Loucy (cell line): ENCODE results near the gene SAP30L.

ENCODE experiments used
- H2AFZ ChIP-seq: fragments of 200-600 bp; sonication (generic); 2 replicates; pipeline ENCODE4 v1.6.0; 2016; ENCODE audit warnings: antibody characterized with exemption, mild to moderate bottlenecking, low read length, moderate library complexity
- H3F3A ChIP-seq: fragments of 200-600 bp; 2 replicates; pipeline ENCODE4 v1.6.0; 2016; ENCODE audit warnings: antibody characterized with exemption, low read depth, mild to moderate bottlenecking
- H3K27me3 ChIP-seq: fragments of 200-600 bp; sonication (generic); 2 replicates; pipeline ENCODE4 v1.6.1; 2014; ENCODE audit warnings: low read length, mild to moderate bottlenecking; ENCODE audit not compliant: insufficient read depth, poor library complexity, severe bottlenecking
- H3K36me3 ChIP-seq: fragments of 200-600 bp; sonication (generic); 2 replicates; pipeline ENCODE4 v1.6.1; 2016; ENCODE audit warnings: low read length; ENCODE audit not compliant: insufficient read depth
- H3K4me1 ChIP-seq: fragments of 200-600 bp; sonication (generic); 2 replicates; pipeline ENCODE4 v1.5.1; 2014; ENCODE audit warnings: low read length, mild to moderate bottlenecking; ENCODE audit not compliant: insufficient read depth, poor library complexity, severe bottlenecking
- H3K4me2 ChIP-seq: fragments of 200-600 bp; sonication (generic); 2 replicates; pipeline ENCODE4 v1.6.0; 2014; ENCODE audit warnings: antibody characterized with exemption, low read length, low read depth, mild to moderate bottlenecking; ENCODE audit not compliant: poor library complexity, severe bottlenecking
- H3K4me3 ChIP-seq: fragments of 200-600 bp; sonication (generic); 2 replicates; pipeline ENCODE4 v1.5.1; 2014; ENCODE audit warnings: low read length, mild to moderate bottlenecking, mixed read lengths; ENCODE audit not compliant: poor library complexity, severe bottlenecking
- H3K79me2 ChIP-seq: fragments of 200-600 bp; sonication (generic); 2 replicates; pipeline ENCODE4 v1.6.1; 2014; ENCODE audit warnings: low read length; ENCODE audit not compliant: insufficient read depth
- H3K9ac ChIP-seq: fragments of 200-600 bp; sonication (generic); 2 replicates; pipeline ENCODE4 v1.6.0; 2014; ENCODE audit warnings: mild to moderate bottlenecking, low read depth, low read length, moderate library complexity; ENCODE audit not compliant: poor library complexity, severe bottlenecking
- H3K9me2 ChIP-seq: fragments of 200-600 bp; sonication (generic); replicated peaks from 2 replicates; pipeline ENCODE4 v1.6.1; 2016; ENCODE audit warnings: low read depth, low read length, mixed read lengths
- H3K9me3 ChIP-seq: fragments of 200-600 bp; sonication (generic); 2 replicates; pipeline ENCODE4 v1.6.1; 2014; ENCODE audit warnings: mild to moderate bottlenecking, antibody characterized with exemption, low read length, low read depth; ENCODE audit not compliant: insufficient read depth
- H4K20me1 ChIP-seq: fragments of 200-600 bp; sonication (generic); 2 replicates; pipeline ENCODE4 v1.6.0; 2014; ENCODE audit warnings: antibody characterized with exemption, low read length, mild to moderate bottlenecking; ENCODE audit not compliant: insufficient read depth, poor library complexity, severe bottlenecking
- EZH2phosphoT487 ChIP-seq: fragments of 200-600 bp; IDR thresholded peaks from 2 replicates; pipeline ENCODE4 v1.6.1; 2018; ENCODE audit warnings: antibody characterized with exemption, mild to moderate bottlenecking, moderate library complexity, borderline replicate concordance
- TF ChIP-seq, protein P1 (sequence below): fragments of 200-600 bp; sonication (generic); conservative IDR thresholded peaks from 2 replicates; pipeline ENCODE4 v1.5.1; 2014; ENCODE audit warnings: mild to moderate bottlenecking, antibody characterized with exemption, low read length

The SAP30L gene

DNA sequence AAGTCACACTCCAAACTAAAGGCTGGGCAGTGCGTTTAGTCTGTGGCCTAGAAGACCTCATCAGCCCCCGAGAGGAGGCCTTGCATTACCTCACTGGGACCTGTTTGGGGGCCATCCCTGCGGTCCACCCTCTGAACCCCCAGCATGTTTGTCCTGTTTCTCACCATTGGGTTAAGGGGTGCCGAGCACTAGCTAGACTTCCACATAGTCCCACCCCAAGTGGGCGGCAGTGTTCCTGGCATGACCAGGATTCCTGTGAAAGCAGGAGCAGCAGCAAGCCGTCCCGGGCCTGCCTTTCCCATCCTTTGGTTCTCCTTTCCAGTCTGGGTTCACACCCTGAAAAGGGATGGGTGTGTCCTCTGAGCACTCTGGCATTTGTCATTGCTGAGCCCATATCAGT is 26.6 kb upstream of the SAP30L start:
- no peaks in the 10 kb centered on the region; the same call in 1 of the 2 replicates for H3K36me3 ChIP-seq
- H3K9me3 ChIP-seq = no peaks in the 10 kb centered on the region
- no peaks in the 10 kb centered on the region for H3K4me1 ChIP-seq
- no peaks in the 10 kb centered on the region for H3K79me2 ChIP-seq
- no peaks in the 10 kb centered on the region for H3F3A ChIP-seq
- no peak overlapping the region for H2AFZ ChIP-seq
- H3K9me2 ChIP-seq = no peaks in the 10 kb centered on the region
- H3K9ac ChIP-seq = no peak overlapping the region
- no peak overlapping the region for H3K4me3 ChIP-seq
- no peaks in the 10 kb centered on the region for H3K27me3 ChIP-seq
- no peak overlapping the region for H3K4me2 ChIP-seq
- TF ChIP-seq, protein P1, sequence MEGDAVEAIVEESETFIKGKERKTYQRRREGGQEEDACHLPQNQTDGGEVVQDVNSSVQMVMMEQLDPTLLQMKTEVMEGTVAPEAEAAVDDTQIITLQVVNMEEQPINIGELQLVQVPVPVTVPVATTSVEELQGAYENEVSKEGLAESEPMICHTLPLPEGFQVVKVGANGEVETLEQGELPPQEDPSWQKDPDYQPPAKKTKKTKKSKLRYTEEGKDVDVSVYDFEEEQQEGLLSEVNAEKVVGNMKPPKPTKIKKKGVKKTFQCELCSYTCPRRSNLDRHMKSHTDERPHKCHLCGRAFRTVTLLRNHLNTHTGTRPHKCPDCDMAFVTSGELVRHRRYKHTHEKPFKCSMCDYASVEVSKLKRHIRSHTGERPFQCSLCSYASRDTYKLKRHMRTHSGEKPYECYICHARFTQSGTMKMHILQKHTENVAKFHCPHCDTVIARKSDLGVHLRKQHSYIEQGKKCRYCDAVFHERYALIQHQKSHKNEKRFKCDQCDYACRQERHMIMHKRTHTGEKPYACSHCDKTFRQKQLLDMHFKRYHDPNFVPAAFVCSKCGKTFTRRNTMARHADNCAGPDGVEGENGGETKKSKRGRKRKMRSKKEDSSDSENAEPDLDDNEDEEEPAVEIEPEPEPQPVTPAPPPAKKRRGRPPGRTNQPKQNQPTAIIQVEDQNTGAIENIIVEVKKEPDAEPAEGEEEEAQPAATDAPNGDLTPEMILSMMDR = no peak
- TF ChIP-seq EZH2phosphoT487 = no peak
- no peaks in the 10 kb centered on the region for H4K20me1 ChIP-seq

DNA sequence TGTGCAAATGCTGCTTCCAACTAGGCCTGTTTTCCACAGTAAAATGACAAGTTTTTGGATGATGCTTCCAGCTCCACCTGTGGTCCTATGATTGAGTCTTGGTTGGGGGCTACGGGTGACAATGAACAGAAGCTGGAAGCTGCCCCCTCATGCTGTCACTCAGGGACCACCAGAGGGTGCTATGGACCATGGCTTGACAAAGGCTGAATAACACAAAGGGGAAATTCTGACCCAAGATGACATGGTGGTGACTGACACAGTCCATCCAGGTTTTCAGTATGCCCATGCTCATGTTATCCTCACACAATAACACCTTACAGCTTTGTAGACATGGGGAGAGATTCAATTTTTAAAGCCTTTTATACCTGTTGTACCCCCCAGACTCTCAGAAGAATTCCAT is 23.9 kb upstream of the SAP30L start:
- H4K20me1 ChIP-seq = no peaks in the 10 kb centered on the region
- H3K4me1 ChIP-seq = no peaks in the 10 kb centered on the region
- no peaks in the 10 kb centered on the region for H3K9me2 ChIP-seq
- H3K9ac ChIP-seq = no peak overlapping the region
- no peaks in the 10 kb centered on the region for H3K79me2 ChIP-seq
- no peaks in the 10 kb centered on the region; the same call in 1 of the 2 replicates for H3K36me3 ChIP-seq
- no peaks in the 10 kb centered on the region for H3K9me3 ChIP-seq
- H3K27me3 ChIP-seq = no peaks in the 10 kb centered on the region
- H3K4me3 ChIP-seq = no peak overlapping the region
- no peak overlapping the region for H3K4me2 ChIP-seq
- H3F3A ChIP-seq = no peaks in the 10 kb centered on the region
- no peak for TF ChIP-seq EZH2phosphoT487
- TF ChIP-seq, protein P1 = peak; percentile 56
- no peak overlapping the region for H2AFZ ChIP-seq

DNA sequence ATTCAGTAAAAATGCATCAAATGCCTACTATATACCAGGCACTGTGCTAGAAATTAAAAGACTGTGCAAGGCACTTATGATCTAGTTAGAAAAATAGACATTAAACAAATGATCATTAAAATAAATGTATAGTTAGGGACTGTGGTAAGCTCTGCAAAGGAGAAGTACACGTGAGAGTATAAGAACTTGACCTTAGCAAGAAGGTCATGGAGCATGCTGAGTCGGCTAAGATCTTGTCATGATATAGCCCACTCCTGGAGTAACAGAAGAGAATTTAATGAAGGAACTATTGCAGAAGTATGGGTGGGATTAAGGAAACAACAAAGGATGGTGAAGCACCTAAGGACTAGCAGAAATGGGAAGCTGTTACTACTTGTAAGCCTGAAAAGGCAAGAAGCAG is 23.5 kb upstream of the SAP30L start:
- no peaks in the 10 kb centered on the region for H4K20me1 ChIP-seq

More for the DNA sequence above, 23.5 kb upstream of the SAP30L start:
- H3K9ac ChIP-seq = no peak overlapping the region
- H3K9me2 ChIP-seq = no peaks in the 10 kb centered on the region
- no peaks in the 10 kb centered on the region for H3K79me2 ChIP-seq
- no peak overlapping the region for H3K4me2 ChIP-seq
- TF ChIP-seq, protein P1 = no peak
- TF ChIP-seq EZH2phosphoT487 = no peak
- no peaks in the 10 kb centered on the region; the same call in 1 of the 2 replicates for H3K36me3 ChIP-seq
- no peak overlapping the region for H2AFZ ChIP-seq
- H3F3A ChIP-seq = no peaks in the 10 kb centered on the region
- no peak overlapping the region for H3K4me3 ChIP-seq
- H3K27me3 ChIP-seq = no peaks in the 10 kb centered on the region
- no peaks in the 10 kb centered on the region for H3K9me3 ChIP-seq
- no peaks in the 10 kb centered on the region for H3K4me1 ChIP-seq
